OCI-LY3 (cell line): ENCODE data around the gene MORN4.

Experiments used
- H2AFZ ChIP-seq: fragments of 200-600, 300-600 bp; shearing (Covaris generic); 2 replicates; pipeline ENCODE4 v1.6.0; 2014; ENCODE audit warnings: antibody characterized with exemption, low read depth, low read length
- H3K27ac ChIP-seq: fragments of 200-600, 300-600 bp; sonication (generic); 2 replicates; pipeline ENCODE4 v1.5.1; 2014; ENCODE audit warnings: mild to moderate bottlenecking, low read length, moderate library complexity, mixed read lengths
- H3K27me3 ChIP-seq: fragments of 200-600, 300-600 bp; sonication (generic); 2 replicates; pipeline ENCODE4 v1.6.1; 2014; ENCODE audit warnings: low read depth, low read length, mixed read lengths
- H3K36me3 ChIP-seq: fragments of 200-600, 300-600 bp; sonication (generic); replicated peaks from 2 replicates; pipeline ENCODE3; 2014; ENCODE audit warnings: low read depth, low read length, mixed read lengths
- H3K4me1 ChIP-seq: fragments of 300-600, 200-600 bp; sonication (generic); 2 replicates; pipeline ENCODE4 v1.6.1; 2014; ENCODE audit warnings: low read length, mixed read lengths
- H3K4me2 ChIP-seq: fragments of 200-600, 300-600 bp; sonication (generic); 2 replicates; pipeline ENCODE4 v1.6.1; 2014; ENCODE audit warnings: low read length, mixed read lengths
- H3K4me3 ChIP-seq: fragments of 300-600, 200-600 bp; sonication (generic); 2 replicates; pipeline ENCODE4 v1.5.1; 2014; ENCODE audit warnings: antibody characterized with exemption, mild to moderate bottlenecking, low read length, moderate library complexity
- H3K79me2 ChIP-seq: fragments of 300-600, 200-600 bp; shearing (Covaris generic); 2 replicates; pipeline ENCODE4 v1.6.1; 2014; ENCODE audit warnings: mild to moderate bottlenecking, low read length, mixed read lengths
- H3K9ac ChIP-seq: fragments of 300-600, 200-600 bp; shearing (Covaris generic); 2 replicates; pipeline ENCODE4 v1.6.0; 2014; ENCODE audit warnings: mild to moderate bottlenecking, low read length, moderate library complexity
- H3K9me3 ChIP-seq: fragments of 200-600, 300-600 bp; shearing (Covaris generic); 2 replicates; pipeline ENCODE4 v1.6.1; 2014; ENCODE audit warnings: low read length, mixed read lengths; ENCODE audit not compliant: insufficient read depth
- H4K20me1 ChIP-seq: fragments of 200-600, 300-600 bp; sonication (generic); 2 replicates; pipeline ENCODE4 v1.6.1; 2016; ENCODE audit warnings: low read length, mixed read lengths; ENCODE audit not compliant: insufficient read depth
- EZH2phosphoT487 ChIP-seq: fragments of 200-600 bp; shearing (Covaris generic); IDR thresholded peaks from 2 replicates; pipeline ENCODE4 v1.6.1; 2018; ENCODE audit warnings: antibody characterized with exemption, mixed run types, low read depth
- TF ChIP-seq, protein P1 (sequence below): fragments of 200-600, 300-600 bp; sonication (generic); IDR thresholded peaks from 2 replicates; pipeline ENCODE4 v1.5.1; 2014; ENCODE audit warnings: antibody characterized with exemption, low read length, low read depth

MORN4 gene

DNA sequence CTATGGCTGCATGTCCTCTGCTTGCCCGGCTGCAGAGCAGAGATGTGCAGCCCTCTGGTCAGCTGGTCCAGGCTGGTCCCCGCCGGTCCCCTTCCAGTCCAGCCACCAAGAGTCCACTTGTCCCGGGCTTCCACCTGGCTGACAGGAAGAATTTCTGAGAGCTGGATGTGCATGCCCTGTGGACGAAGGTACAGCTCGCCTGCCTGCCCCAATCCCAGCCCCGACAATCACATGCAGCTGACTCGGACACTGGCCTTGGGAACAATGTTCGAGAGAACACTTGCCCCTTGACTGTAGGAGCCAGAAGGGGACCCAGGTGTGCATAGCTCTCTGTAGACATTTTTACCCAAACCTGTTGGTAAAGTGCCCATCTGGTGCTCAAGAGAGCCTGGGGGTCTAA, 41.9 kb upstream of the MORN4 start:
- Histone ChIP-seq H3K9ac (no peak overlapping the region), H3K27ac (no peak overlapping the region), H3K4me2 (no peak overlapping the region), H3K79me2 (no peaks in the 10 kb centered on the region), H3K27me3 (no peaks in the 10 kb centered on the region), H2AFZ (no peak overlapping the region), H4K20me1 (0 out of 2 replicates have a peak, but pooled peaks cover 4% of the 10 kb centered on the region), H3K9me3 (no peaks in the 10 kb centered on the region), H3K4me1 (peaks cover 8% of the 10 kb centered on the region), H3K4me3 (no peak overlapping the region), H3K36me3 (peaks cover 6% of the 10 kb centered on the region)
- no peak for TF ChIP-seq EZH2phosphoT487
- TF ChIP-seq, protein P1, sequence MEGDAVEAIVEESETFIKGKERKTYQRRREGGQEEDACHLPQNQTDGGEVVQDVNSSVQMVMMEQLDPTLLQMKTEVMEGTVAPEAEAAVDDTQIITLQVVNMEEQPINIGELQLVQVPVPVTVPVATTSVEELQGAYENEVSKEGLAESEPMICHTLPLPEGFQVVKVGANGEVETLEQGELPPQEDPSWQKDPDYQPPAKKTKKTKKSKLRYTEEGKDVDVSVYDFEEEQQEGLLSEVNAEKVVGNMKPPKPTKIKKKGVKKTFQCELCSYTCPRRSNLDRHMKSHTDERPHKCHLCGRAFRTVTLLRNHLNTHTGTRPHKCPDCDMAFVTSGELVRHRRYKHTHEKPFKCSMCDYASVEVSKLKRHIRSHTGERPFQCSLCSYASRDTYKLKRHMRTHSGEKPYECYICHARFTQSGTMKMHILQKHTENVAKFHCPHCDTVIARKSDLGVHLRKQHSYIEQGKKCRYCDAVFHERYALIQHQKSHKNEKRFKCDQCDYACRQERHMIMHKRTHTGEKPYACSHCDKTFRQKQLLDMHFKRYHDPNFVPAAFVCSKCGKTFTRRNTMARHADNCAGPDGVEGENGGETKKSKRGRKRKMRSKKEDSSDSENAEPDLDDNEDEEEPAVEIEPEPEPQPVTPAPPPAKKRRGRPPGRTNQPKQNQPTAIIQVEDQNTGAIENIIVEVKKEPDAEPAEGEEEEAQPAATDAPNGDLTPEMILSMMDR: no peak

GRCh38 chr10:97673736-97674525, 40.6 kb upstream of the MORN4 start:
- no peaks in the 10 kb centered on the region for H3K79me2 ChIP-seq
- H3K27ac ChIP-seq: no peak overlapping the region
- TF ChIP-seq, protein P1: no peak
- TF ChIP-seq EZH2phosphoT487: no peak
- H3K36me3 ChIP-seq: peaks cover 8% of the 10 kb centered on the region
- peaks cover 8% of the 10 kb centered on the region for H3K4me1 ChIP-seq
- no peaks in the 10 kb centered on the region for H3K27me3 ChIP-seq
- 0 out of 2 replicates have a peak, but pooled peaks cover 4% of the 10 kb centered on the region for H4K20me1 ChIP-seq
- H3K9ac ChIP-seq: no peak overlapping the region
- no peak overlapping the region for H3K4me2 ChIP-seq
- H2AFZ ChIP-seq: no peak overlapping the region
- no peaks in the 10 kb centered on the region for H3K9me3 ChIP-seq
- no peak overlapping the region for H3K4me3 ChIP-seq

- Histone ChIP-seq H3K4me1 (no peaks in the 10 kb centered on the region), H2AFZ (no peak overlapping the region), H3K27me3 (no peaks in the 10 kb centered on the region), H3K4me3 (no peak overlapping the region), H3K9me3 (no peaks in the 10 kb centered on the region), H3K27ac (no peak overlapping the region), H3K36me3 (peaks cover 9% of the 10 kb centered on the region), H4K20me1 (no peaks in the 10 kb centered on the region), H3K9ac (no peak overlapping the region), H3K4me2 (no peak overlapping the region), H3K79me2 (no peaks in the 10 kb centered on the region)
- TF ChIP-seq EZH2phosphoT487: no peak
Measured at GRCh38 chr10:97669571-97669970, 36.3 kb upstream of the MORN4 start.

GRCh38 chr10:97667463-97667862, 34.2 kb upstream of the MORN4 start:
- Histone ChIP-seq H3K4me2 (no peak overlapping the region), H3K9me3 (no peaks in the 10 kb centered on the region), H4K20me1 (no peaks in the 10 kb centered on the region), H3K27me3 (no peaks in the 10 kb centered on the region), H3K36me3 (peaks cover 14% of the 10 kb centered on the region), H3K27ac (no peak overlapping the region), H3K79me2 (no peaks in the 10 kb centered on the region), H2AFZ (no peak overlapping the region), H3K4me3 (no peak overlapping the region), H3K9ac (no peak overlapping the region), H3K4me1 (no peaks in the 10 kb centered on the region)
- TF ChIP-seq, protein P1: no peak
- no peak for TF ChIP-seq EZH2phosphoT487
